H1 (cell line): ENCODE data around the gene LIPT2. TPM values are rescaled to one million over a fixed set of nuclear protein-coding genes. Genes with fewer than 3 reads are reported as not detected.

Experiments used
- CTCF ChIA-PET: fragments of 300-600 bp; sonication (Branson Sonifier 250); formaldehyde crosslinking; loops from one replicate; lab custom pipeline; 2021; ENCODE audit not compliant: partially characterized antibody; lab: Charles Lee
- POLR2A ChIA-PET: fragments of 300-600 bp; sonication (Branson Sonifier 250); formaldehyde crosslinking; loops from one replicate; lab custom pipeline; 2021; ENCODE audit warnings: inconsistent platforms; ENCODE audit not compliant: partially characterized antibody; lab: Charles Lee
- DNase-seq, 2 experiments: peaks; one replicate each; pipeline versions ENCODE4 v3.0.0 to v3.0.0-alpha.2; 2010 to 2022; ENCODE audit warnings: low spot score in 2 of 2, low read depth in 1 of 2, mixed read lengths in 1 of 2
- FAIRE-seq: peaks from 2 replicates; lab custom pipeline; 2011; peaks lifted over from hg19 to GRCh38; lab: Jason Lieb, UNC
- H2AFZ ChIP-seq: 2 replicates; pipeline ENCODE4 v1.8.1; 2012; ENCODE audit warnings: low read length, inconsistent platforms
- H2AK5ac ChIP-seq: 2 replicates; pipeline ENCODE4 v1.6.1; 2013; ENCODE audit warnings: low read depth, low read length
- H2BK120ac ChIP-seq: replicated peaks from 2 replicates; pipeline ENCODE3; 2013; ENCODE audit warnings: low read depth, low read length, inconsistent platforms
- H2BK12ac ChIP-seq: 2 replicates; pipeline ENCODE4 v1.6.1; 2013; ENCODE audit warnings: low read depth, low read length
- H2BK15ac ChIP-seq: 2 replicates; pipeline ENCODE4 v1.6.1; 2013; ENCODE audit warnings: low read length
- H2BK20ac ChIP-seq: 2 replicates; pipeline ENCODE4 v1.6.1; 2013; ENCODE audit warnings: low read length
- H2BK5ac ChIP-seq: 2 replicates; pipeline ENCODE4 v1.6.1; 2013; ENCODE audit warnings: low read depth, low read length
- H3K14ac ChIP-seq: 2 replicates; pipeline ENCODE4 v1.6.1; 2013; ENCODE audit warnings: inconsistent platforms; ENCODE audit not compliant: insufficient read length
- H3K18ac ChIP-seq: 2 replicates; pipeline ENCODE4 v1.6.1; 2013; ENCODE audit warnings: low read length; ENCODE audit errors: extremely low read depth
- H3K23ac ChIP-seq: 2 replicates; pipeline ENCODE4 v1.6.1; 2013; ENCODE audit warnings: inconsistent platforms; ENCODE audit not compliant: insufficient read length
- H3K23me2 ChIP-seq: 2 replicates; pipeline ENCODE4 v1.6.1; 2013; ENCODE audit warnings: low read depth, low read length
- H3K27ac ChIP-seq: 2 replicates; pipeline ENCODE4 v1.6.1; 2011; ENCODE audit warnings: low read depth, low read length, inconsistent platforms
- H3K27me3 ChIP-seq, 4 experiments: replicated peaks in 1 of 4; 1 replicate in 1 of 4; 2 replicates in 3 of 4; pipeline versions ENCODE4 v1.6.1 to v1.8.1; 2011 to 2013; ENCODE audit warnings: low read length in 3 of 4, mild to moderate bottlenecking in 3 of 4, inconsistent platforms in 2 of 4, mixed read lengths in 2 of 4, moderate library complexity in 1 of 4; ENCODE audit not compliant: control insufficient read depth in 3 of 4, insufficient read depth in 3 of 4; ENCODE audit errors: extremely low read depth in 1 of 4
- H3K36me3 ChIP-seq, 4 experiments: 2 replicates each; pipeline versions ENCODE4 v1.6.1 to v1.8.1; 2011 to 2013; ENCODE audit warnings: mild to moderate bottlenecking in 4 of 4, low read length in 3 of 4, moderate library complexity in 2 of 4, control low read depth in 1 of 4, inconsistent platforms in 1 of 4; ENCODE audit not compliant: insufficient read depth in 4 of 4, control insufficient read depth in 2 of 4
- H3K4ac ChIP-seq: replicated peaks from 2 replicates; pipeline ENCODE3; 2013; ENCODE audit warnings: low read length, low read depth, mixed read lengths, inconsistent platforms; ENCODE audit not compliant: insufficient read length
- H3K4me1 ChIP-seq, 4 experiments: replicated peaks in 1 of 4; 1 replicate in 1 of 4; 2 replicates in 3 of 4; pipeline versions ENCODE4 v1.6.1 to v1.8.1; 2011 to 2013; ENCODE audit warnings: low read length in 3 of 4, inconsistent platforms in 2 of 4, mixed read lengths in 1 of 4; ENCODE audit not compliant: insufficient read depth in 4 of 4, control insufficient read depth in 3 of 4
- H3K4me2 ChIP-seq, 2 experiments: 2 replicates each; pipeline versions ENCODE4 v1.6.1 to v1.8.1; 2011 to 2013; ENCODE audit warnings: low read depth in 2 of 2, low read length in 2 of 2, control low read depth in 1 of 2, inconsistent platforms in 1 of 2, mild to moderate bottlenecking in 1 of 2; ENCODE audit not compliant: insufficient read depth in 1 of 2
- H3K4me3 ChIP-seq, 4 experiments: fragments of 200-600, 300-600 bp in 1 of 4; sonication (generic), shearing (Covaris generic), sonication (Bioruptor Twin) in 1 of 4; 2 replicates each; pipeline versions ENCODE4 v1.5.1 to v1.8.1; 2011 to 2016; ENCODE audit warnings: low read length in 4 of 4, low read depth in 3 of 4, control low read depth in 2 of 4, inconsistent platforms in 2 of 4, mild to moderate bottlenecking in 2 of 4, mixed read lengths in 1 of 4, moderate library complexity in 1 of 4; ENCODE audit not compliant: insufficient read depth in 2 of 4; ENCODE audit errors: extremely low read depth in 1 of 4
- H3K56ac ChIP-seq: replicated peaks from 2 replicates; pipeline ENCODE3; 2013; ENCODE audit warnings: low read depth, mild to moderate bottlenecking, mixed read lengths, low read length, inconsistent platforms; ENCODE audit not compliant: insufficient read length
- H3K79me1 ChIP-seq: 2 replicates; pipeline ENCODE4 v1.6.1; 2013; ENCODE audit warnings: low read depth, low read length, control low read depth
- H3K79me2 ChIP-seq, 2 experiments: 2 replicates each; pipeline versions ENCODE4 v1.6.1 to v1.8.1; 2012 to 2013; ENCODE audit warnings: low read length in 2 of 2, mild to moderate bottlenecking in 2 of 2, inconsistent platforms in 1 of 2; ENCODE audit not compliant: insufficient read depth in 2 of 2, control insufficient read depth in 1 of 2
- H3K9ac ChIP-seq, 4 experiments: replicated peaks in 1 of 4; 1 replicate in 1 of 4; 2 replicates in 3 of 4; pipeline versions ENCODE4 v1.6.1 to v1.8.1; 2011 to 2013; ENCODE audit warnings: low read depth in 3 of 4, low read length in 3 of 4, control low read depth in 2 of 4, mild to moderate bottlenecking in 2 of 4, moderate library complexity in 2 of 4, inconsistent platforms in 1 of 4; ENCODE audit errors: extremely low read depth in 1 of 4
- H3K9me3 ChIP-seq, 2 experiments: 2 replicates each; pipeline versions ENCODE4 v1.6.1 to v1.8.1; 2012 to 2013; ENCODE audit warnings: mild to moderate bottlenecking in 2 of 2, moderate library complexity in 2 of 2, control low read depth in 1 of 2, inconsistent platforms in 1 of 2, low read depth in 1 of 2, low read length in 1 of 2, mixed read lengths in 1 of 2; ENCODE audit not compliant: insufficient read depth in 2 of 2
- H4K20me1 ChIP-seq, 2 experiments: replicated peaks in 1 of 2; 2 replicates each; pipeline versions ENCODE3 to v1.8.1; 2011 to 2013; ENCODE audit warnings: inconsistent platforms in 2 of 2, low read length in 2 of 2, mild to moderate bottlenecking in 1 of 2; ENCODE audit not compliant: insufficient read depth in 2 of 2, control insufficient read depth in 1 of 2
- H4K5ac ChIP-seq: 2 replicates; pipeline ENCODE4 v1.6.1; 2013; ENCODE audit warnings: low read length, low read depth, mixed read lengths, inconsistent platforms; ENCODE audit not compliant: insufficient read length
- H4K8ac ChIP-seq: 2 replicates; pipeline ENCODE4 v1.8.0; 2013; ENCODE audit warnings: mild to moderate bottlenecking, moderate library complexity, low read length, inconsistent platforms; ENCODE audit not compliant: insufficient read depth; ENCODE audit errors: extremely low read depth
- H4K91ac ChIP-seq: replicated peaks from 2 replicates; pipeline ENCODE3; 2013; ENCODE audit warnings: low read length, mixed read lengths, inconsistent platforms; ENCODE audit not compliant: insufficient read length
- CEBPB ChIP-seq: IDR thresholded peaks from 2 replicates; pipeline ENCODE4 v1.6.1; 2012; ENCODE audit warnings: low read depth, low read length
- JUN ChIP-seq: IDR thresholded peaks from 2 replicates; pipeline ENCODE4 v1.6.1; 2011; ENCODE audit warnings: low read depth, mild to moderate bottlenecking, improper control_type of control experiment, low read length
- MAX ChIP-seq: IDR thresholded peaks from 2 replicates; pipeline ENCODE4 v1.6.1; 2012; ENCODE audit warnings: inconsistent platforms
- RXRA ChIP-seq: IDR thresholded peaks from 2 replicates; pipeline ENCODE4 v1.6.1; 2011; ENCODE audit warnings: low read depth, mild to moderate bottlenecking, low read length, moderate library complexity; ENCODE audit not compliant: insufficient read depth
- SAP30 ChIP-seq: fragments of 300-600 bp; sonication (generic); IDR thresholded peaks from 2 replicates; pipeline ENCODE4 v1.7.1; 2012; ENCODE audit warnings: low read length, moderate library complexity, mild to moderate bottlenecking, inconsistent platforms; ENCODE audit not compliant: insufficient read depth, insufficient replicate concordance
- TAF1 ChIP-seq: IDR thresholded peaks from 2 replicates; pipeline ENCODE4 v1.6.1; 2011; ENCODE audit warnings: mild to moderate bottlenecking, low read depth, low read length
- ZNF274 ChIP-seq: IDR thresholded peaks from 2 replicates; pipeline ENCODE4 v1.7.0; 2012; ENCODE audit warnings: low read length, borderline replicate concordance; ENCODE audit errors: extremely low read depth
- WGBS, 2 experiments: shearing (Covaris generic) in 1 of 2; methylation state at CpG; one replicate each; pipeline versions ENCODE4 v1.1.6 to v1.1.7; 2013 to 2015; ENCODE audit warnings: low lambda C conversion rate in 2 of 2, mixed read lengths in 2 of 2, inconsistent platforms in 1 of 2, low coverage in 1 of 2, missing lambda C conversion rate in 1 of 2; ENCODE audit not compliant: insufficient replicate concordance in 2 of 2, insufficient coverage in 1 of 2, insufficient read length in 1 of 2; ENCODE audit errors: extremely low coverage in 1 of 2, missing lambda C conversion rate in 1 of 2; 5-methylcytosine and 5-hydroxymethylcytosine counted together
- long read RNA-seq, 2 experiments: library from RNA in 1 of 2; library from capped mRNA in 1 of 2; stranded (forward); transcript quantifications; one replicate each; pipeline ENCODE4 v2.0.0, GENCODE V29; 2021; ENCODE audit warnings: inconsistent platforms in 1 of 2
- polyA minus RNA-seq, 3 experiments: library from RNA; depleted of rRNA, polyadenylated mRNA; stranded (reverse); fragments of >200 nt; gene quantifications; 1 replicate in 2 of 3; 2 replicates in 1 of 3; pipeline ENCODE4 v1.2.3, GENCODE V29; 2011
- polyA plus RNA-seq, 7 experiments: library from polyadenylated mRNA; depleted of rRNA in 3 of 7; stranded (reverse) in 5 of 7; unstranded in 2 of 7; fragments of >200 nt in 5 of 7; fragments of 200-250 nt in 2 of 7; gene quantifications; 1 replicate in 5 of 7; 2 replicates in 1 of 7; 4 replicates in 1 of 7; pipeline versions ENCODE4 v1.2.1 to v1.2.3, GENCODE V29; 2011 to 2013; ENCODE audit warnings: missing spikeins in 2 of 7, mixed read lengths in 2 of 7
- total RNA-seq: library from RNA; stranded (reverse); fragmentation: NEBNext Ultra II Directional; extraction: Animal tissue kit (Norgen Biotek cat#: 25700); gene quantifications from 2 replicates; pipeline ENCODE4 v1.2.1, GENCODE V29; 2021

LIPT2 gene
- total RNA-seq = 6.4 and 7.7 TPM in 2 replicates
- polyA plus RNA-seq (2011; rRNA removed) = 16.4 and 16.7 TPM in 2 replicates
- polyA plus RNA-seq (2011; cell fraction: cytosol; rRNA removed) = 15.4 TPM
- 11.5 TPM for polyA plus RNA-seq (2011; cell fraction: nucleus; rRNA removed)
- polyA plus RNA-seq (2012, experiment 1 of 2) = 4.9 to 6.9 TPM (median 5.9 TPM) in 4 replicates
- polyA plus RNA-seq (2012, experiment 2 of 2) = 7.6 TPM
- polyA plus RNA-seq (2013, experiment 1 of 2) = 7.0 TPM
- 7.0 TPM for polyA plus RNA-seq (2013, experiment 2 of 2)
- 10.8 and 17.9 TPM in 2 replicates for polyA minus RNA-seq (2011; rRNA and poly(A)+ RNA removed)
- 9.2 TPM for polyA minus RNA-seq (2011; cell fraction: cytosol; rRNA and poly(A)+ RNA removed)
- polyA minus RNA-seq (2011; cell fraction: nucleus; rRNA and poly(A)+ RNA removed) = 14.3 TPM
- long read RNA-seq, experiment 1, partial matches to known transcripts = 0 of 5 reads
- long read RNA-seq, experiment 1, other reads (novel, unspliced or antisense) = 1 of 5 reads
- long read RNA-seq, experiment 2, partial matches to known transcripts = 0 of 1 reads
- long read RNA-seq, experiment 2, other reads (novel, unspliced or antisense) = 1 of 1 reads

- CTCF ChIA-PET = interaction anchor here (0.6 to 3.3 kb wide), 8 partner anchors 9 to 137 kb away, joined by 3 to 24 read pairs (median 4); no protein-coding TSS in a partner anchor
- peak within 1 kb of the TSS; percentile 61 to 81 (median 74) for H3K4me3 ChIP-seq
- H4K20me1 ChIP-seq = no peaks in the 10 kb centered on the region
- H3K27ac ChIP-seq = peak within 1 kb of the TSS; percentile 91
- H4K5ac ChIP-seq = peak within 1 kb of the TSS; percentile 94
- peak within 1 kb of the TSS; percentile 99; the same call in 1 of the 2 replicates for H2BK15ac ChIP-seq
- H3K27me3 ChIP-seq = no peaks in the 10 kb centered on the region
- H3K56ac ChIP-seq = peak within 1 kb of the TSS; percentile 91
- peaks cover 0 to 2% of the 10 kb centered on the region in 2 experiments; a peak in 1 of 4 replicates for H3K9me3 ChIP-seq
- H3K36me3 ChIP-seq = no peaks in the 10 kb centered on the region
- POLR2A ChIA-PET = interaction anchor here (0.6 to 2.6 kb wide), 27 partner anchors 8 to 255 kb away, joined by 3 to 18 read pairs (median 5); partner anchors contain the start of genes KCNE3, POLD3 and RNF169
- H2BK5ac ChIP-seq = peak within 1 kb of the TSS; percentile 89
- no peaks in the 10 kb centered on the region for H3K79me2 ChIP-seq
- peaks cover 9% of the 10 kb centered on the region; the same call in 1 of the 2 replicates for H3K23me2 ChIP-seq
- H4K8ac ChIP-seq = peak within 1 kb of the TSS; percentile 95; the same call in 1 of the 2 replicates
- no peak within 1 kb of the TSS; the same call in 1 of the 2 replicates for H2BK20ac ChIP-seq
- H4K91ac ChIP-seq = peak within 1 kb of the TSS; percentile 96
- no peak within 1 kb of the TSS for H3K23ac ChIP-seq
- FAIRE-seq = peak; percentile 57
- H3K79me1 ChIP-seq = no peaks in the 10 kb centered on the region
- H3K14ac ChIP-seq = no peak within 1 kb of the TSS
- peak within 1 kb of the TSS; percentile 47 for H2AFZ ChIP-seq
- WGBS, 2 experiments = 0% methylated on average over 70 of the region's 94 CpGs; no CpG with 5 or more reads in 1 of the 2 experiments
- H3K18ac ChIP-seq = peak within 1 kb of the TSS; percentile 97
- peak within 1 kb of the TSS; percentile 78 to 86 for H3K4me2 ChIP-seq
- peak within 1 kb of the TSS; percentile 18 for H2BK120ac ChIP-seq
- no peak within 1 kb of the TSS for H2AK5ac ChIP-seq
- peak within 1 kb of the TSS; percentile 82; the same call in 1 of the 2 replicates for H2BK12ac ChIP-seq
- peak within 1 kb of the TSS; percentile 97 for H3K4ac ChIP-seq
- peak within 1 kb of the TSS; percentile 57 to 92 (median 91) for H3K9ac ChIP-seq
- DNase-seq = peak; percentile 94 to 96
- H3K4me1 ChIP-seq = peaks cover 0 to 7% (median 4%) of the 10 kb centered on the region in 4 experiments; a peak in 4 of 7 replicates
- TF ChIP-seq TAF1 (peak; percentile 82), CEBPB (no peak), RXRA (no peak), SAP30 (no peak), ZNF274 (no peak), MAX (peak; percentile 55), JUN (no peak)
Observed at GRCh38 chr11:74492974-74493790, at the start of gene LIPT2. Gene LIPT2, minus strand, starts transcription at chr11:74493724. Its CDS starts 21 bp downstream, at chr11:74493703.
